ENCODE results near the gene PIP4K2C. TPM values are rescaled to one million over a fixed set of nuclear protein-coding genes. Genes with fewer than 3 reads are reported as not detected.
"Not testable (repeated sequence)": the region's sequence is repeated elsewhere in the genome, so short reads cannot be mapped to it uniquely, and the experiment has no call there.

PIP4K2C gene
- polyA plus RNA-seq, 1 donor = 12.1 TPM

- no peak for DNase-seq
Measured at GRCh38 chr12:57638096-57638495, 47.1 kb downstream of the PIP4K2C start.

- no peak for DNase-seq
Measured at GRCh38 chr12:57640175-57641042, 49.4 kb downstream of the PIP4K2C start.

GRCh38 chr12:57641699-57642442 lies 50.9 kb downstream of the PIP4K2C start:
- DNase-seq = no peak

- not testable (repeated sequence) for DNase-seq
Measured at GRCh38 chr12:57645990-57646658, 55.1 kb downstream of the PIP4K2C start.

GRCh38 chr12:57646659-57647049 lies 55.7 kb downstream of the PIP4K2C start:
- DNase-seq = not testable (repeated sequence)

Other genes starting within 250 kb of the PIP4K2C start
- gene R3HDM2, start 160.1 kb upstream of the PIP4K2C start, polyA plus RNA-seq (ENCODE audit: insufficient read length) = 49.4 TPM
- not detected for gene INHBC, start 156.4 kb upstream of the PIP4K2C start, polyA plus RNA-seq (ENCODE audit: insufficient read length)
- gene INHBE, start 135.9 kb upstream of the PIP4K2C start, polyA plus RNA-seq (ENCODE audit: insufficient read length) = 0.90 TPM
- gene GLI1, start 131.4 kb upstream of the PIP4K2C start, polyA plus RNA-seq (ENCODE audit: insufficient read length) = 8.2 TPM
- gene ARHGAP9, start 111.3 kb upstream of the PIP4K2C start, polyA plus RNA-seq (ENCODE audit: insufficient read length) = 8.3 TPM
- gene MARS1, start 103.1 kb upstream of the PIP4K2C start, polyA plus RNA-seq (ENCODE audit: insufficient read length) = 98.7 TPM
- gene DDIT3, start 70.7 kb upstream of the PIP4K2C start, polyA plus RNA-seq (ENCODE audit: insufficient read length) = 9.2 TPM
- gene MBD6, start 68.4 kb upstream of the PIP4K2C start, polyA plus RNA-seq (ENCODE audit: insufficient read length) = 46.2 TPM
- gene DCTN2, start 44.0 kb upstream of the PIP4K2C start, polyA plus RNA-seq (ENCODE audit: insufficient read length) = 157 TPM
- not detected for gene KIF5A, start 41.1 kb upstream of the PIP4K2C start, polyA plus RNA-seq (ENCODE audit: insufficient read length)
- 21.8 TPM for gene DTX3, start 13.6 kb downstream of the PIP4K2C start, polyA plus RNA-seq (ENCODE audit: insufficient read length)
- gene ARHGEF25, start 20.2 kb downstream of the PIP4K2C start, polyA plus RNA-seq (ENCODE audit: insufficient read length) = 31.7 TPM
- 1.9 TPM for gene B4GALNT1, start 42.0 kb downstream of the PIP4K2C start, polyA plus RNA-seq (ENCODE audit: insufficient read length)
- 118 TPM for gene OS9, start 102.9 kb downstream of the PIP4K2C start, polyA plus RNA-seq (ENCODE audit: insufficient read length)
- gene AGAP2, start 147.6 kb downstream of the PIP4K2C start, polyA plus RNA-seq (ENCODE audit: insufficient read length) = 8.6 TPM
- gene TSPAN31, start 153.8 kb downstream of the PIP4K2C start, polyA plus RNA-seq (ENCODE audit: insufficient read length) = 45.5 TPM
- gene CDK4, start 161.1 kb downstream of the PIP4K2C start, polyA plus RNA-seq (ENCODE audit: insufficient read length) = 133 TPM
- gene MARCHF9, start 163.9 kb downstream of the PIP4K2C start, polyA plus RNA-seq (ENCODE audit: insufficient read length) = 9.6 TPM
- 1.0 TPM for gene CYP27B1, start 175.9 kb downstream of the PIP4K2C start, polyA plus RNA-seq (ENCODE audit: insufficient read length)
- 22.1 TPM for gene METTL1, start 180.9 kb downstream of the PIP4K2C start, polyA plus RNA-seq (ENCODE audit: insufficient read length)
- gene EEF1AKMT3, start 181.4 kb downstream of the PIP4K2C start, polyA plus RNA-seq (ENCODE audit: insufficient read length) = 6.0 TPM
- 31.9 TPM for gene TSFM, start 191.6 kb downstream of the PIP4K2C start, polyA plus RNA-seq (ENCODE audit: insufficient read length)
- gene AVIL, start 227.5 kb downstream of the PIP4K2C start, polyA plus RNA-seq (ENCODE audit: insufficient read length) = 18.5 TPM